Thyroid gland (tissue), 4 donors: Measurements from ENCODE around the gene CCBE1.

Experiments
- CTCF ChIP-seq, 6 experiments: fragments of 200-600 bp in 3 of 6; fragments of 450-650 bp in 3 of 6; sonication (generic) in 3 of 6; IDR thresholded peaks; one replicate each; pipeline ENCODE4 v1.5.1; 2016 to 2019; ENCODE audit warnings: antibody characterized with exemption in 6 of 6, mild to moderate bottlenecking in 2 of 6, inconsistent platforms in 1 of 6, moderate library complexity in 1 of 6
- POLR2A ChIP-seq, 2 donors: fragments of 450-650 bp; IDR thresholded peaks; one replicate each; pipeline ENCODE4 v1.6.1; 2017; ENCODE audit warnings: antibody characterized with exemption in 2 of 2, mild to moderate bottlenecking in 2 of 2, moderate library complexity in 1 of 2

- TF ChIP-seq POLR2A (IDR thresholded peaks at IDR 0.05) (no peak), CTCF (IDR thresholded peaks at IDR 0.05) (no peak)
Observed at GRCh38 chr18:59665057-59666006, 31.9 kb downstream of the CCBE1 start.
